ENCODE results near the gene CPA4.

Gene CPA4

DNA sequence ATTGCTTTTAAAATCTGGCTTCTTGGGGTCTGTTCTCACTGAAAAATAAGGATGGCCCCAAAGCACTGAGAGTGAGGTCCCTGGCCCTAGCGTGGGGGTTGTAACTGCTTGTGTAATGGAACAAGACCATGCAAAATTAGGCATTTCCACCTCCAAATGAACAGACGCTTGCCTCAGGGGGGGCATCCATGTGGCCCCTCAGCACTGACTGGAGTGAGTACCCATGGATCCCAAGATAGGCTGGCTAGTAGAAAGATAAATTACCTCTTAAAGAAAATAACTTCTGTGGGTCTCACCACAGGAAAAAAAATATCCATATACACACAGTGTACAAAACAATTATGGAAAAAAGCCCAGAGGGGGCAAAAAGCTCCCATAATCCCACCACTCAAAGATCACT, 72.1 kb downstream of the CPA4 start:
- H3K4me3 ChIP-seq (ENCODE audit: low read depth, low read length), result no peak overlapping the region
- no peak for TF ChIP-seq MYC (IDR thresholded peaks at IDR 0.05; ENCODE audit: low read depth, low read length)
- no peak for TF ChIP-seq CTCF (IDR thresholded peaks at IDR 0.05; ENCODE audit: low read depth, low read length)
- TF ChIP-seq, protein P1, sequence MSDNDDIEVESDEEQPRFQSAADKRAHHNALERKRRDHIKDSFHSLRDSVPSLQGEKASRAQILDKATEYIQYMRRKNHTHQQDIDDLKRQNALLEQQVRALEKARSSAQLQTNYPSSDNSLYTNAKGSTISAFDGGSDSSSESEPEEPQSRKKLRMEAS (IDR thresholded peaks at IDR 0.05; ENCODE audit: low read depth, low read length), result no peak
- TF ChIP-seq POLR2A (IDR thresholded peaks at IDR 0.05; ENCODE audit: extremely low read depth, insufficient read length), result no peak
- DNase-seq (ENCODE audit: low read depth), result no peak

DNA sequence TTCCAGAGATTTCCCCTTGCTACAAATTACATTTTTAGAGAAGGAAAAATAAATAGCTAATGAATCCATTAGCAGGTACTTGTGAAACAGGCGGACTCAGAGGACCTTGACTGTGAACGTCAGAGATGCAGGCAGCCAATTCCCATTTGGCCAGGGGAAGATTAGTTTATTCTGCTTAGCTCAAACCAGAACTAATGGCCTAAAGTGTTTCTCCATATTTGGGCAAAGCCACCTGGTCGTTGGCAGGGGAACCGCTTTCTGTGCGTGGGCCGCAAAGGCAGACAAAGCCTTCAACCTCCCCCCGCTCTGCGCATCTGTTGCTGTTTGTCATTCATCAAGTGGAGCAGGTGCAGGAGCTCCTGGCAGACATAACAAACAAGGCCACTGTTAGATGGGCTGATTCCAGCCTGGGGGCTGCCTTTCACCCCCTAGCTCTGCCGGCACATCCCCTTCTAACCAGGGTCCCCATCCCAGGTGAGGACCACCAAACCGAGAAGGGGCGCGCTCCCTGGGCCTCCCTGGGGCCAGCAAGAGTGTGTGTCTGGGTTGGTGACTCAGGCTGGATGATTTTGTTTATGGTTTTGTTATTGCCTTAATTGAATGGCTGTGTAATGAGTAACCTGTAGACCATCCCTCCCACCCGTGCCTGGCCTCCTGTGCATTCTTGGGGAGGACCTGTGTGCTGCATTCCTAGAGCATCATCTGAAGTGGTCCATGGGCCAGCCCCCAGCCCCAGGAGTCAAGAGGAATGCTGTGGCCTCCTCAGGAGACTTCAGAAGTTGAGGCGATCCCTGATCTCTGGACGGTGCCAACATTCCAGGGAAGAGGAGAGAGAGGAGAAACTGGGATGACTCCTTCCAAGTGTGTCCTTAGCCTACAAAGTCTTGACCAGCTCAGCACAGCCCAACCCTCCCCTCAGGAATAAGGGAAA, 72.8 kb downstream of the CPA4 start:
- TF ChIP-seq CTCF (IDR thresholded peaks at IDR 0.05; ENCODE audit: low read depth, low read length) (no peak), MYC (IDR thresholded peaks at IDR 0.05; ENCODE audit: low read depth, low read length) (no peak), POLR2A (IDR thresholded peaks at IDR 0.05; ENCODE audit: extremely low read depth, insufficient read length) (no peak)
- TF ChIP-seq, protein P1 (IDR thresholded peaks at IDR 0.05; ENCODE audit: low read depth, low read length), result no peak
- no peak for DNase-seq (ENCODE audit: low read depth)
- H3K4me3 ChIP-seq (ENCODE audit: low read depth, low read length), result no peak overlapping the region

DNA sequence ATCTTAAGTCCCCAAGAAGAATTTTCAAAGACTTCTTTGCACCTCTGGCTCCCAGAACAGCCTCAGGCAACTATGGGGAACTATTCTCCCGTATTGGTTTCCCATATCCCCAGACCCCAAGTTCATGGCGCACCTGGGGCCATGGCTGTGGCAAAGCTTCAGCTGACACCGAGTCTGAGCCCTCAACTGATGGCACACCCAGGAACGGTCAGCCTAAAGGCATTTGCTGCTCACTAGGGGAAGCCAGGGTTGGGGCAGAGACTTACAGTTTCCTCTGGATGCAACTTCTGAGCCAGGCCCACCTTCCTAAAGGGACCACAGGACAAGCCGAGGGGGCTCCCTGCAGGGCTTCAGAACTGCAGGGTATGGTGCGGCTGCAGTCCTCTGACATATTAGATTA, 73.6 kb downstream of the CPA4 start:
- DNase-seq (ENCODE audit: low read depth), result no peak
- TF ChIP-seq, protein P1 (IDR thresholded peaks at IDR 0.05; ENCODE audit: low read depth, low read length), result no peak
- no peak for TF ChIP-seq MYC (IDR thresholded peaks at IDR 0.05; ENCODE audit: low read depth, low read length)
- TF ChIP-seq POLR2A (IDR thresholded peaks at IDR 0.05; ENCODE audit: extremely low read depth, insufficient read length), result no peak
- no peak for TF ChIP-seq CTCF (IDR thresholded peaks at IDR 0.05; ENCODE audit: low read depth, low read length)
- H3K4me3 ChIP-seq (ENCODE audit: low read depth, low read length), result no peak overlapping the region

- DNase-seq (ENCODE audit: low read depth), result no peak
- no peak for TF ChIP-seq MYC (IDR thresholded peaks at IDR 0.05; ENCODE audit: low read depth, low read length)
- no peak for TF ChIP-seq CTCF (IDR thresholded peaks at IDR 0.05; ENCODE audit: low read depth, low read length)
- TF ChIP-seq, protein P1 (IDR thresholded peaks at IDR 0.05; ENCODE audit: low read depth, low read length), result no peak
- no peak for TF ChIP-seq POLR2A (IDR thresholded peaks at IDR 0.05; ENCODE audit: extremely low read depth, insufficient read length)
These were observed 74.3 kb downstream of the CPA4 start for GRCh38 chr7:130367088-130367755.

GRCh38 chr7:130367836-130368746, 75.1 kb downstream of the CPA4 start:
- no peak for DNase-seq (ENCODE audit: low read depth)
- H3K4me3 ChIP-seq (ENCODE audit: low read depth, low read length), result no peak overlapping the region
- TF ChIP-seq MYC (IDR thresholded peaks at IDR 0.05; ENCODE audit: low read depth, low read length) (no peak), CTCF (IDR thresholded peaks at IDR 0.05; ENCODE audit: low read depth, low read length) (no peak), POLR2A (IDR thresholded peaks at IDR 0.05; ENCODE audit: extremely low read depth, insufficient read length) (no peak)
- TF ChIP-seq, protein P1 (IDR thresholded peaks at IDR 0.05; ENCODE audit: low read depth, low read length), result no peak

More at GRCh38 chr7:130367088-130367755, 74.3 kb downstream of the CPA4 start:
- no peak overlapping the region for H3K4me3 ChIP-seq (ENCODE audit: low read depth, low read length)
